Mesothelial cell of epicardium (in vitro differentiated cells): Measurements from ENCODE around the gene IL7R. TPM values are rescaled to one million over a fixed set of nuclear protein-coding genes. Genes with fewer than 3 reads are reported as not detected.

Experiments
- DNase-seq, 2 experiments: peaks; one replicate each; pipeline ENCODE4 v3.0.0; 2021; ENCODE audit warnings: low spot score in 2 of 2; ENCODE audit not compliant: unreplicated experiment in 2 of 2
- H3K27ac Mint-ChIP-seq: 2 replicates; pipeline ENCODE4 v1.8.0; 2021; ENCODE audit warnings: mixed read lengths
- H3K27me3 Mint-ChIP-seq: 2 replicates; pipeline ENCODE4 v1.8.0; 2021; ENCODE audit warnings: low read depth, mixed read lengths
- H3K36me3 Mint-ChIP-seq: 2 replicates; pipeline ENCODE4 v1.8.0; 2021; ENCODE audit warnings: mixed read lengths
- H3K4me1 Mint-ChIP-seq: 2 replicates; pipeline ENCODE4 v1.8.0; 2021; ENCODE audit warnings: mixed read lengths
- H3K4me3 Mint-ChIP-seq: 2 replicates; pipeline ENCODE4 v1.8.0; 2021; ENCODE audit warnings: mild to moderate bottlenecking, moderate library complexity, mixed read lengths
- H3K9me3 Mint-ChIP-seq: 2 replicates; pipeline ENCODE4 v1.8.0; 2021; ENCODE audit warnings: mixed read lengths
- total RNA-seq: library from RNA; stranded (reverse); gene quantifications from 3 replicates; pipeline ENCODE4 v1.2.1, GENCODE V29; 2021
- TF ChIP-seq, protein P1 (sequence below): fragments of 200-600 bp; sonication (generic); IDR thresholded peaks from one replicate; pipeline ENCODE4 v1.5.0; 2021; ENCODE audit warnings: antibody characterized with exemption; ENCODE audit not compliant: unreplicated experiment

IL7R gene
- total RNA-seq, 1 donor from 2014 or later = 0.13 TPM

DNA sequence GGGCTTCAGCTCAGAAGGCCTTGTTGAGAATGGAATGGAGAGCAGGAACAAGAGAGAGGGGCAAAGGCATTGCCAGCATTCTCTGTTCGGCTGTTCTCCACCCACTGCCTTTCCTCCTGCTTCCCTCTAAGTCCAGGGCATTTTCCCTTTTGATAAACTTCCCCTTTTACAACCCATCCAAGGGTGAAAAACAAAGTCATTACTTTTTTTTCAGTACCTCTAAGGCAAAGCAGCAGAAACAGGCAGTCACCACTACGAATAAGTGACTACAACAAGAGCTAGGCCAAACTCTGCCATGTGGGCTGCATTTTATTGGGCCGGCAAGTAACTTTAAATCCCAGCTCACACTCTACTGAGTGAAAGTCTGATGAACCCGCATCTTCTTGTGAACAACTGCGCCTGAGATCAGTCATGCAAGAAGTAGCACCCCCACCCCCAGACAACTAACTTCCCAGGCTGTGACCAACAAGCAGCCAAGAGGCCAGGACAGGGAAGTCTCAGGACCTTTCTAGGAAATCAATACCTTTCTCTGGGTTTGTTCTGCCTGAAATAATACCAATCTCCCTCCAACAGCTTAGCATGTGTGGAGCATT, 13.1 kb downstream of the IL7R start:
- no peak for DNase-seq
- Mint-ChIP-seq H3K9me3 (no peaks in the 10 kb centered on the region), H3K4me1 (no peaks in the 10 kb centered on the region), H3K27ac (no peak overlapping the region), H3K27me3 (no peaks in the 10 kb centered on the region), H3K4me3 (no peak overlapping the region), H3K36me3 (no peaks in the 10 kb centered on the region)
- TF ChIP-seq, protein P1, sequence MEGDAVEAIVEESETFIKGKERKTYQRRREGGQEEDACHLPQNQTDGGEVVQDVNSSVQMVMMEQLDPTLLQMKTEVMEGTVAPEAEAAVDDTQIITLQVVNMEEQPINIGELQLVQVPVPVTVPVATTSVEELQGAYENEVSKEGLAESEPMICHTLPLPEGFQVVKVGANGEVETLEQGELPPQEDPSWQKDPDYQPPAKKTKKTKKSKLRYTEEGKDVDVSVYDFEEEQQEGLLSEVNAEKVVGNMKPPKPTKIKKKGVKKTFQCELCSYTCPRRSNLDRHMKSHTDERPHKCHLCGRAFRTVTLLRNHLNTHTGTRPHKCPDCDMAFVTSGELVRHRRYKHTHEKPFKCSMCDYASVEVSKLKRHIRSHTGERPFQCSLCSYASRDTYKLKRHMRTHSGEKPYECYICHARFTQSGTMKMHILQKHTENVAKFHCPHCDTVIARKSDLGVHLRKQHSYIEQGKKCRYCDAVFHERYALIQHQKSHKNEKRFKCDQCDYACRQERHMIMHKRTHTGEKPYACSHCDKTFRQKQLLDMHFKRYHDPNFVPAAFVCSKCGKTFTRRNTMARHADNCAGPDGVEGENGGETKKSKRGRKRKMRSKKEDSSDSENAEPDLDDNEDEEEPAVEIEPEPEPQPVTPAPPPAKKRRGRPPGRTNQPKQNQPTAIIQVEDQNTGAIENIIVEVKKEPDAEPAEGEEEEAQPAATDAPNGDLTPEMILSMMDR = no peak

DNA sequence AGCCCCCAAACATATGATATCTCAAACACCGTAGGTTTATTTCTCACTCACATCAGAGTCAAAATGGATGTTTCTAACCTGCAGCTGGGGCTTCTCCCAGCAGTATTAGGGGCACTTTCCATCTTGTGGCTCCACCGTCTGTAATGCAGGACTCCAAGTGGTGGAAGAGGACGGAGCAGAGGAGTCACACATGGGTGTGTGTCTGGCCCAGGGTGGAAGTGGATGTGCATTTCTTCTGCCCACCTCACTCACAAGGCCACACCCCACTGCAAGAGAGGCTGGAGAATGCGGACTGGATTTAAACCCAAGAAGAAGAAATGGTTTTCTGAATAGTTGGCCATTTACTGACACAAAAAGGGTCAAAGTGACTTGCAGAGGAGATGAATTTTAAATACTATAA, 13.9 kb downstream of the IL7R start:
- no peaks in the 10 kb centered on the region for H3K36me3 Mint-ChIP-seq
- no peaks in the 10 kb centered on the region for H3K27me3 Mint-ChIP-seq
- no peak overlapping the region for H3K4me3 Mint-ChIP-seq
- H3K9me3 Mint-ChIP-seq = no peaks in the 10 kb centered on the region
- no peaks in the 10 kb centered on the region for H3K4me1 Mint-ChIP-seq
- TF ChIP-seq, protein P1 = no peak
- no peak for DNase-seq
- H3K27ac Mint-ChIP-seq = no peak overlapping the region

DNA sequence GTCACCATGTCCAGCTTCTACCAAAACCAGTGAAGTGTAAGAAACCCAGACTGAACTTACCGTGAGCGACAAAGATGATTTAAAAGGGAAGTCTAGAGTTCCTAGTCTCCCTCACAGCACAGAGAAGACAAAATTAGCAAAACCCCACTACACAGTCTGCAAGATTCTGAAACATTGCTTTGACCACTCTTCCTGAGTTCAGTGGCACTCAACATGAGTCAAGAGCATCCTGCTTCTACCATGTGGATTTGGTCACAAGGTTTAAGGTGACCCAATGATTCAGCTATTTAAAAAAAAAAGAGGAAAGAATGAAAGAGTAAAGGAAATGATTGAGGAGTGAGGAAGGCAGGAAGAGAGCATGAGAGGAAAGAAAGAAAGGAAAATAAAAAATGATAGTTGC, 19.8 kb downstream of the IL7R start:
- H3K27ac Mint-ChIP-seq = no peak overlapping the region
- TF ChIP-seq, protein P1 = no peak
- no peak overlapping the region for H3K4me3 Mint-ChIP-seq
- DNase-seq = no peak
- no peaks in the 10 kb centered on the region for H3K4me1 Mint-ChIP-seq
- no peaks in the 10 kb centered on the region for H3K36me3 Mint-ChIP-seq
- H3K9me3 Mint-ChIP-seq = no peaks in the 10 kb centered on the region
- no peaks in the 10 kb centered on the region for H3K27me3 Mint-ChIP-seq

DNA sequence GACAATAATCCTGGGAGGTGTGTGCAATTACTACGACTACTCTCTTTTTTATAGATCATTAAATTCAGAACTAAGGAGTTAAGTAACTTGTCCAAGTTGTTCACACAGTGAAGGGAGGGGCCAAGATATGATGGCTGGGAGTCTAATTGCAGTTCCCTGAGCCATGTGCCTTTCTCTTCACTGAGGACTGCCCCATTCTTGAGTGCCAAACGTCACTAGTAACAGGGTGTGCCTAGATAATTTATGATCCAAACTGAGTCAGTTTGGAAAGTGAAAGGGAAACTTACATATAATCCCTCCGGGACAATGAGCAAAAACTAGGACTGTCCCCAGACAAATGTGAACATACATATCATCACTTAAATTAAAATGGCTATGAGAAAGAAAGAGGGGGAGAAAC, 20.2 kb downstream of the IL7R start:
- no peaks in the 10 kb centered on the region for H3K9me3 Mint-ChIP-seq
- no peaks in the 10 kb centered on the region for H3K4me1 Mint-ChIP-seq
- H3K27me3 Mint-ChIP-seq = no peaks in the 10 kb centered on the region
- no peak overlapping the region for H3K27ac Mint-ChIP-seq
- no peak overlapping the region for H3K4me3 Mint-ChIP-seq
- no peak for DNase-seq
- no peaks in the 10 kb centered on the region for H3K36me3 Mint-ChIP-seq
- TF ChIP-seq, protein P1 = no peak

DNA sequence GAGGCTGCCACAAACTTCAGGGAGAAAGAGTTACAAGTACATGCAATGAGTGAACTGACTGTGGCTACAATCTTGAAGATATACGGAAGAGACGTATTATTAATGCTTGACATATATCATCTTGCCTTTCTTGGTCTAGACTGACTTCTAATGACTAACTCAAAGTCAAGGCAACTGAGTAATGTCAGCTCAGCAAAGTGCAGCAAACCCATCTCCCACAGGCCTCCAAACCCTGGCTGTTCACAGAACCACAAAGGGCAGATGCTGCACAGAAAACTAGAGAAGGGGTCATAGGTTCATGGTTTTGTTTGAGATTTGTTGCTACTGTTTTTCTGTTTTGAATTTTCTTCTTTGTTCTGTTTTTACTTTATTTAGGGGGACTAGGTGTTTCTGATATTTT, 21.0 kb downstream of the IL7R start:
- no peak overlapping the region for H3K4me3 Mint-ChIP-seq
- H3K36me3 Mint-ChIP-seq = no peaks in the 10 kb centered on the region
- TF ChIP-seq, protein P1 = no peak
- DNase-seq = no peak
- H3K9me3 Mint-ChIP-seq = no peaks in the 10 kb centered on the region
- H3K4me1 Mint-ChIP-seq = no peaks in the 10 kb centered on the region
- no peaks in the 10 kb centered on the region for H3K27me3 Mint-ChIP-seq
- H3K27ac Mint-ChIP-seq = no peak overlapping the region

DNA sequence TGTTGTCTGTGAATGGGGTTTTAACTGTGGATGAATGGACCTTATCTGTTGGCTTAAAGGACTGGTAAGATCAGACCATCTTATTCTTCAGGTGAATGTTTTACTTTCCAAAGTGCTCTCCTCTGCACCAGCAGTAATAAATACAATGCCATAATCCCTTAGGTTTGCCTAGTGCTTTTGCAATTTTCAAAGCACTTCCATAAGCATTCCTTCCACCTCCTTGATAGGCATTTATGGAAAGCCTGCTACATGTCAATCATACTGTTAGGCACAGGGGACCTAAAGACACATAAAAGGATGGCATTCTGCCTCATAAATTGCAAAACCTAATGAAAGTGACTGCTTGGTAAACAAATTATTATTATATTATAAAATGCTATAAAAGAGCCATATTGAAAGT, 21.4 kb downstream of the IL7R start:
- H3K4me3 Mint-ChIP-seq = no peak overlapping the region
- TF ChIP-seq, protein P1 = no peak
- H3K36me3 Mint-ChIP-seq = no peaks in the 10 kb centered on the region
- no peaks in the 10 kb centered on the region for H3K4me1 Mint-ChIP-seq
- no peaks in the 10 kb centered on the region for H3K27me3 Mint-ChIP-seq
- H3K27ac Mint-ChIP-seq = no peak overlapping the region
- DNase-seq = no peak
- no peaks in the 10 kb centered on the region for H3K9me3 Mint-ChIP-seq
